Medulla oblongata (tissue), 1 donor: ENCODE measurements around the gene RGS3.
A peak's percentile ranks its signal among the peaks of the same experiment; 100 is the strongest.

ENCODE experiments used
- DNase-seq: peaks from one replicate; pipeline ENCODE4 v3.0.0-alpha.2; 2015; ENCODE audit errors: extremely low spot score

RGS3 gene

DNA sequence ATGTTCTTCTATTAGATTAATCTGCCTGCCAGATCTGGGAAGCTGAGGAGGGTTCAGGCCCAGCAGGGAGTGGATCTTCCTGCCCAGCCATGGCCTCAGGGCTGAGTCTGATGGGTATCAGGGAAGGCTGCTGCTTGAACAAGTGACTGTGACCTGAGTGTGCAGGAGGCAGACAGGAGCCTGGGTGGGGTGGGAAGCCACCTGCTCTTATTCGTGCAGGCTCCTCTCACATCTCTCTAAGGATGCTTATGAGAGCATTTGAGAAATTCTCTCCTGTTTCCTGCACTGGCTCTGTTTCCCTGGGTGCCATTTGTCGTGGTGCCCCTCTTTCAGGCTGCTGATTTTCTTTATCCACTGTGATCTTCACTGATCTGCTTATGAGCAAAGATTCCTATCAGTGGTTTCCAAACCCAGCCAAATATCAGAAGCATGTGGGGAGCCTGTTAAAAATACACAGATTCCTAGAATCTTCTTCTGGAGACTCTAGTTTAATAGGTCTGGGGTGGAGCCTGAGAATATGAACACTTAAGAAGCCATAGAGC is 2.1 kb downstream of the RGS3 start:
- no peak for DNase-seq

GRCh38 chr9:113467183-113467582 is 3.7 kb downstream of the RGS3 start:
- DNase-seq, result no peak

GRCh38 chr9:113468716-113469448 is 5.4 kb downstream of the RGS3 start:
- peak; percentile 26 for DNase-seq

DNA sequence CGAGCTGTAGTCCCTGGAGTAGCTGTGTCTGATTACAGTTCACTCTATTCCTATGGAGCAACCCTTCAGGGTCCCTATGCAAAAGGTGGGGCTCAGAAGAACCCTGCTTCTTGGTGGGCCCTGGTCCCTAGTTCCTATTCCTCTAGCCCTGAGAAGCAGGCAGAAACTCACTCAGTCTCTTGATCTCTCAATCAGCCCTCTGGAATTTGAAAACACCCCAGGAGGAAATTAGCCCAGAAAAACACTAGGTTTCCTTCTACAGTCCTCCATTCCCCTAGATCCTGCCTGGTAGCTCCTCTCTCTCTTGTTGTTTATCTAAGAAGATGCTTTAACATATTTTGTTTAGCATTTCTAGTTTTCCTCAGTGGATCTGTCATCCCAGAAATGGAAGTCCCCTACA is 7.6 kb downstream of the RGS3 start:
- DNase-seq, result no peak

DNA sequence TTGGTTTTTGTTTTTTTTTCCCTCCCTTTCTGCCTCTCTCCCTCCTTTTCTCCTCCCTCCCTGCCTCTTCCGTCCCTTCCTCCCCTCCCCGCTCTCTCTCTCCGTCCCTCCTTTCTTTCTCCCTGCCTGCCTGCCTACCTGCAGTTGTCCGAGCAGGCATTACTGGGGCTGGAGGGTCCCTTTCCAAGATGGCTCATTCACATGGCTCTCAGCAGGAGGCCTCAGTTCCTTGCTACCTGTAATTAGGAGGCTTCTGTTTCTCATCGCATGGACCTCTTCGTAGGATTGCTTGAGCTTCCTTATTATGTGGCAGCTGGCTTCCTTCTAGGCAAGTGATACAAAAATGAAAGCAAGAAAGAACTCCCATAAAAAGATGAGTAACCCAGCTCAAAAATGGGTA is 8.0 kb downstream of the RGS3 start:
- no peak for DNase-seq

DNA sequence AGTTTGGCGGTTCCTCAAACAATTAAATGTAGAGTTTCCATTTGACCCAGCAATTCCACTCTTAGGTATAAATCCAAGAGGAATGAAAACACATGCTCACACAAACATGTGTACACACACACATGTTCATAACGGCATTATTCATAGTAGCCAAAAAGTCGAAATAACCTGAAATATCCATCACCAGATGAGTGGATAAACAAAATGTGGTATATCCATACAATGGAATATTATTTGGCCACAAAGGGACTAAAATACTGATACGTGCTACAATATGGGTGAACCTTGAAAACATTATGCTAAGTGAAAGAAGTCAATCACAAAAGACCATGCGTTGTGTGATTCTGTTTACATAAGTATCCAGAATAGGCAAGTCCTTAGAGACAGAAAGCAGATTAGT is 8.7 kb downstream of the RGS3 start:
- DNase-seq, result no peak

DNA sequence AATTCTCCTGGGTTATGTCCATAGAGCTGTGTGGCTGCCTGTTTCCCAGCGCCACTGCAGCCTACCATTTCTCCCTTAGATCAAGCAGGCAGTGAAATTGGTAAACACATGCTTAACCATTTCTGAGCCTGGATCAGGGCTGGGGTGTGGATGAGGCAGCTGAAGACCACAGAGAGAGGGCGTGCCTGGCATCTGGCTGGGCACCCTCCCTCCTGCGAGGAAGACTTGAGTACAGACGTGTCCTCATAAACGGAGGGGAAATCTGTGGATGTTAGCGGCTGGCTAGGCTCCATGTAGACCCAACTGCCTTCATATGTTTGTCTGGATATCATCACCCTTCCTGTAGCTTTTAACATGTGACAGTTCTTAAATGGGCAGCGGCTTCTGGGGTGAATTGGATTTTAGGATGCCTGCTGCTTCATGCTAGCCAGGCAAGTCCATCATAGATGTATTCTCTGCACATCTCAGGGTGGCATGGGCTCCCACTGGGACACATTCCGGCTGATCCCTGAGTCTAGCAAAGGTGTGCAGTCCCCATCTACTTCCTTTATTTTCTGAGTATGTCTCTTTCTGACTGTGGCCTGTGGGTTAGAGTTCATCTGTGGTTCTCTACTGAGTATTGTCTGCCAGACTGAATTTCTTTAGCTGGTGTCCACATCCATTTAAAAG is 11.0 kb downstream of the RGS3 start:
- no peak for DNase-seq

GRCh38 chr9:113475031-113475430 is 11.5 kb downstream of the RGS3 start:
- no peak for DNase-seq

DNA sequence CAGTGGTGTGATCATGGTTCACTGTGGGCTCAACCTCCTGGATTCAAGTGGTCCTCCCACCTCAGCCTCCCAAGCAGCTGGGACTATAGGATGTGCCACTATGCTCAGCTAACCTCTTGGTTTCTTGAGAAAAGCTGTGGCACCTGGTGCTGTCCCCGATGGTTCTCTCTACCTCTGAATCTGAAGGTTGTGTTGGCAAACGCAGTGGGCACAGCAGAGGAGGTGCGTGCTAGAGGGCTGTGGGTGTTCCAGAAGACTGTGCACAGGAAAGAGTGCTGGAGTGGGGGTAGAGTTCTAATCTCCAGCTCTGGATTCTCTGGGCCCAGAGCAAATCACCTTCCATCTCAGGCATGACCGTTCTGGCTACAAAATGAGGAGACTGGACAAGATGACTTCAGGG is 12.5 kb downstream of the RGS3 start:
- no peak for DNase-seq

- no peak for DNase-seq
Measured at GRCh38 chr9:113476511-113476916, 13.0 kb downstream of the RGS3 start.

DNA sequence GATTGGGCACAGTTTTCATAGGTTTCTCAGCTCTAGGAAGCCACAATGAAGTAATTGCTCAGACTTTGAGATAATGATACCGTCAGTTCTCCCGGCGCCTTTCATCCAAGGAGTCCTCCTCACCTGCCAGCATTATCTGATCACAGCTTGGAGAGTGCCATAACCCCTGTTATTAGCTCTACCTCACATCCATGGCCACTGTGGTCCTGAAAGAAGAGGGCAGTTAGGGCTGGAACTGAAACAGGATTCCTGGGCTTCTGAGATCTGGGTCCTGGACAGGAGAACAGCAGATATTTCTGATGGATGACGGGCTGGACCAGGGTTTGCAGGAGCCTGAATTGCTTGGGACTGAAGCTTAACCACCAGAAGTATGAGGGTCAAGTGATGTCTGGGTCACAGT is 13.5 kb downstream of the RGS3 start:
- DNase-seq, result no peak

- DNase-seq, result no peak
Measured at GRCh38 chr9:113477661-113478060, 14.1 kb downstream of the RGS3 start.

DNA sequence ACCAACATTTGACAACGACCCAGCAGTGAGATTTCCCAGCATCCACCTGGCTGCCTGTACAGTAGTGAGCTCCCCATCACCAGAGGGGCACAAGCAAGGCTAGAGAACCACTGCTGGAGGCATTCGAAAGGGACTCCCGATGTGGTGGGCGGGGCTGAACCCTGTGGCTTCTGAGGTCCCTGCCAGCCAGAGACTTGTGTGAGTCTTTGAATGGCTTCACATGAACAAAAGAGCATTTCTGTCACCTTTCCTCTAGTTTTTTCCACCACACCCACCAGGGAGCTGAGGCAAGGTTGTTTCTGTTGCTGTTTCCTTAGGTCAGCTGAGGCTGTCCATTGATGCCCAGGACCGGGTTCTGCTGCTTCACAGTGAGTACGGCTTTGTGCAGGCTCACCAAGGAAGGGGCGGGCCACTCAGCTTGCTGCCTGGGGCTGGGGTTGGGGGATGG is 15.7 kb downstream of the RGS3 start:
- DNase-seq, result no peak

- no peak for DNase-seq
Measured at GRCh38 chr9:113480612-113481011, 17.1 kb downstream of the RGS3 start.

DNA sequence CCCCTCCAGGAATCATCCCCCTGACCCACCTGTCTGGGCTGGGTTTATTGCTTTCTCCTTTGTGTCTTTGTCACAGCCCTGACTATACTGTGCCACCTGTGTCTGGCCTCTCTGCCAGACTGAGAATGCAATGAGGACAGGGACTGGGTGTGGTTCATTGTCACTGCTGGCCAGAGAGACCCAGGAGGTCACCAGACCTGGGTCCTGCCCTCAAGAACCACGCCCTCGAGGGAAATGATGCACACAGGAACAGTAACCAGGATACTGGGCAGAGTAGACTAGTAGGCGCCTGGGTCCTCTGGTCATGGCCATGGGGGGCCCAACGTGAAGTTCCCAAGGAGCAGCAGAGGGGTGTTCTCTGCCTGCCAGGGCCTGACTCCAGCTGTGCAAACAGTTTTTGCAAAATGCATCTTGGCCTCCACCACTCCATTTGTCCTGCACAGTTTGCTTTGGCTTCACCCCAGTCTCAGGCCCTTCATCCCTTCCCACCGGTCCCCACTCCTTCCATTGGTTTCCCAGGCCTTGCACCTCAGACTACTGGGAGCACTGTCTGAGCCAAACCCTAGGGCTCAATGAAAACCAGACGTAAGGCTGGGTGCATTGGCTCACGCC is 17.8 kb downstream of the RGS3 start:
- no peak for DNase-seq

DNA sequence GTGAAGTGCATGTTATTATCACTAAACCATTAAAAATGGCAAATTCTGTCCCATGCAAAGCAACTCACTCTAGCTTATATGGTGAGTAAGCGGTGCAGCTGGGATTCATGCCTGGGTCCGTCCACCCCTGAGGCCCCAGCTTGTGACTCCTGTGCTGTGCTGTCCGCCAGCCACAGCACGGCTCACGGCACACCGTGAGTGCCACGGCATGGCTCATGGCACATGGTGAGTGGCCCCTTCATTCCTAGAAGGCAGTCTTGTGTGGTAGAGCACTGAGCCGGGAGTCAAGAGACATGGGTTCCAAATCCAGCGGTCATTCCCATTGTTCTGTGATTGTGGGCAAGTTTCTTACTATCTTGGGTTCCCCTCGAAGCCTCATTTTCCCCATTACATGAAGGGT is 18.8 kb downstream of the RGS3 start:
- no peak for DNase-seq

DNA sequence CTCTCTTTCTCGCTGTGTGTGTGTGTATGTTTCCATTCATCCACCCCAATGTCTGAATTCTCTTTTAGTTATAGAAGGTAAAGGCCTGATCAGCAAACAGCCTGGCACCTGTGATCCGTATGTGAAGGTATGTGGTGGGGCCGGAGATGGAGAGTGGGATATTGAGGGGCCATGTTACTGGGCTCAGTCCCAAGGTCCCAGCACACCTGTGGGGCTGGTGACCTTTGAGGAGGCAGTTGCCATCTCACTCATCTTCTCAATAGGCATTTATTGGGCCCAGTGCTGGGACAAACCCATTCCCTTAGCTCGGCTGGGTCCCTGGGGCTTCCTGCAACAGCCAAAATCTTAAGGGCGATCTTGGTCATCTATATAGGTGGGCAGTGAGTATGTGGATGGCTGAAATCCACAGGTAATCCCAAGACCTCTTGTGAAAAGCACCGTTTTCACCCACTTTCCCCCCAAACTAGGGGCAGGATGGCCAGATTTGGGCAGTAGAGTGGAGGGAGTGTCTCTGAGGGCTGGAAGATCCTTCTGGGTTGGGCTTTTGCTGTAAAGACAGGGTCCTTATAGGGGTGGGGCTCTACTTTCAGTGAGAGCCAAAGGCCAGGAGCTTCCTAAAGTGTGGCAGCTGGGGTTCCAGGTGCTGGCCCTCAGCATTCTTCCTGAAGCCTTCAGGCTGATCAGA is 19.6 kb downstream of the RGS3 start:
- no peak for DNase-seq

DNA sequence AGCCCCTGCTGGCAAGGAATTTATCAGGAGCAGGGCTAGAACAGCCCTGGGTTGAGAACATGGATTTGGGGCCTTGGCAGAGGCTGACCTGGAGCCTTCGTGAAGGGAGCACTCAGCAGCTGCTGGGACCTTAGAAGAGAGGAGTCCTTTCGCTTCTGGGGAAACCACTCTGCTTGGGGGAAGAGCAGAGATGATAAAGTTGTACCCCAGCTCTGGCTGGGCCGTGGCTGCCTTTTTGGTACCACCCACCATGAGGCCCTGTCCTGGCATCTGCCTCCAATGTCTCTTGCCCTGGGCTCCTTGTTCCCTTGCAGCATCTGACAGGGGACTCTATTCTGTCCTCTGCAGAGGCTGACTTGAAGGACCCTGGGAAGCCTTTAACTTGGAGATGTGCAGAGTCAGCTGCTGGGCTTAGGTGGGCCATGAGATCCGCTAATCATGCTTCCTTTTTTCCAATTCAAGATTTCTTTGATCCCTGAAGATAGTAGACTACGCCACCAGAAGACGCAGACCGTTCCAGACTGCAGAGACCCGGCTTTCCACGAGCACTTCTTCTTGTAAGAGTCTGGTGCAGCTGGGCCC is 20.2 kb downstream of the RGS3 start:
- DNase-seq, result no peak

- no peak for DNase-seq
Measured at GRCh38 chr9:113484258-113484730, 20.8 kb downstream of the RGS3 start.

DNA sequence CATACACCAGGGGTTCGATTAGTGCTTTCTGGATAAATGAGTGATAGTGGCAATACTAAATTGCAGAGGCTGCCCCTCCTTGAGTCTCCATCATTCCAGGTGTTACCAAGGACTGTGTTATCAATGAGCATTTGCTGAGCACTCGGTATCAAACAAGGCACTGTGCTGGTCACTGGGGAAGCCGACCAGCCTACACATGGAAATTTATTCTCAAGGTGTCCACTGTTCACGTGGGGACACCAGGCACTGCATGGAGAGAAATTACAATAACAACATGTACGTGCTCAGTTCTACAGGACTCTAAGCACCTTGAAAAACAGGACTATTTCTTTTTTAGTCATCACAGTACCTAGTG is 22.2 kb downstream of the RGS3 start:
- no peak for DNase-seq

GRCh38 chr9:113486327-113486726 is 22.8 kb downstream of the RGS3 start:
- no peak for DNase-seq

DNA sequence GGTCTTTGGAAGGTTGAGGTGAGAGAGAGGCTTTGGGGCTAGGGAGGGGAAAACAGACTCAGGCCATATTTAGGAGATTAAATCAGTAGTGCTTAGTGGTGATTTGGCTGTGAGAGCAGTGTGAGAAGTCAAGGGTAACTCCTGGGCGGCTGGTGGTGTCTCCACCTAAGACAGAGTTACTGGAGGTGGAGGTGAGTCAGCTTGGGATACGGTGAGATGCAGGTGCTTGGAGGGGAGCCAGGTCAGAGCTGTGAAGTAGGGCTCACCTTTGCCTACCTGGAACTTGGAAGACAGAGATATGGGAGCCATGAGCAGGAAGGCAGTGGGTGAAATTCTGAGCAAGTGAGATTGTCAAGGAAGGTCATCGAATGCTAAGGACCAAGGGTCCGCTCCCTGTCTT is 24.5 kb downstream of the RGS3 start:
- no peak for DNase-seq
